HG02852 (cell line): ENCODE results near the gene FBRSL1.
"Not testable (repeated sequence)": the region's sequence is repeated elsewhere in the genome, so short reads cannot be mapped to it uniquely, and the experiment has no call there.

Experiments used
- ATAC-seq: cut with Tn5 transposase; IDR thresholded peaks from one replicate; pipeline ENCODE4 v1.9.1; 2021; ENCODE audit warnings: mild to moderate bottlenecking, moderate library complexity; ENCODE audit not compliant: unreplicated experiment

Gene FBRSL1

DNA sequence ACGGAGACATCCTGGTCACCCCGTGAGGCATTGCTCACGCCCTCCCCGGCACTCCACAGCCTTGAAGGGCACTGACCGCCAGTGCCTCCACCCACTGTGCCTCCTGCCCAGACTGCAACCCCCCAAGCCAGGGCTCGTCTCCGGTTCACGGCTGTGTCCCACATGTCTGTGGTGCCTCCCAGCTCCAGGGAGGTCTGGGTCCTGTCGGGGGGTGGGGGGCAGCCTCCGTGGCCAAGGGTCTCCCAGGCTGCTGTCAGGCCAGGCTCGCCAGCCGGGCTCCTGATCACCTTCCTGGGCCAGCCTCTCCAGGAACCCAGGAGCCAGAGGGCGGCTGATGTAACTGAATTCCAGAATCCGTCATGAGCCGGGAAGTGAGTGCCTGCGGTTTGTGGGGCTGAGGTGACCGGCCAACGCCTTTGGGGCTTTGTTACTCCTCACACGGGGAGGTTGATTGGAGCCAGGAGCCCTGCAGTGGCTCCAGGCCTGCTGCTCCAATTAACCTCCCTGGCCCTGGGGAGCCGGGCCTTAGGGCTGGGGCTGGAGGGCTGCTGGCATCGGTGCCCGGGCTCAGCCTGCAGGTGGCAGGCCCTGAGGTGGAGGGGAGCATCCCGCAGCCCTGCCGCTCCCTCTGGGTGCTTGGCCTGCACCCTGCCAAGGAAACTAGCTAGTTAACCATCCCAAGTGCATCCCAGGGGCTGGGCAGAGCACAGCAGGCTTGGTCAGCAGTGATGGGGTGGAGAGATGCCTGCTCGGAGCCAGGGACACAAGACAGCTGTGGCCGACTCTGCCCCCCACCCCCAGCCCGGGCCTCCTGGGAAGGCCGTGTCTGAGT, 36.4 kb upstream of the FBRSL1 start:
- no peak for ATAC-seq

DNA sequence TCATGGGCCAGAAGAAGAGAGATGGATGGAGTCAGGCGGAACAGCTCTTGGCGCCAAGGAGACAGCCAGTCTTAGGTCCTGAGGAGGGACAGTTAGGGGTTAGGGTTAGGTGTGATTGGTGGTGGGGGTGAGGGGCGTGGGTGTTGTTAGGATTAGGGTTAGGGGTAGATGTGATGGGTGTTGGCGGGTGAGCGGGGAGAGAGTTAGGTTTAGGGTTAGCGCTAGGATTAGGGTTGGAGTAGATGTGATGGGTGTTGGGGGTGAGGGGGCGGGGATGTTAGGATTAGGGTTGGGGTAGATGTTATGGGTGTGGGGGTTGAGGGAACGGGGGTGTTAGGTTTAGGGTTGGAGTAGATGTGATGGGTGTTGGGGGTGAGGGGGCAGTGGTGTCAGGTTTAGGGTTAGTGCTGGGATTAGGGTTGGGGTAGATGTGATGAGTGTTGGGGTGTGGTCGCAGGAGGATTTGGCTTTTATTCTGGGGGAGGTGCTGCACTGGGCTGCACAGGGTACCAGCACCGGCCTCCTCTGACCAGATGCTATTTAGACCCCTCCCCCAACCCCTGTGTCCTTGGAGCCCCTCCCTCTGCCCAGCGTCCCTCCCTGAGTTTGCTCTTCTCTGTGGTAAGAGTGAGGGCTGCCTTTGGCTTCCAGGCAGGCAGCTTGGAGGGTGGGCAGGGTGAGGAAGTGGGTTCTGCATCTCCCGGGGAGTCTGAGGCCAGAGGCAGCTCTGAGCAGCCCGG, 35.6 kb upstream of the FBRSL1 start:
- ATAC-seq, result no peak

DNA sequence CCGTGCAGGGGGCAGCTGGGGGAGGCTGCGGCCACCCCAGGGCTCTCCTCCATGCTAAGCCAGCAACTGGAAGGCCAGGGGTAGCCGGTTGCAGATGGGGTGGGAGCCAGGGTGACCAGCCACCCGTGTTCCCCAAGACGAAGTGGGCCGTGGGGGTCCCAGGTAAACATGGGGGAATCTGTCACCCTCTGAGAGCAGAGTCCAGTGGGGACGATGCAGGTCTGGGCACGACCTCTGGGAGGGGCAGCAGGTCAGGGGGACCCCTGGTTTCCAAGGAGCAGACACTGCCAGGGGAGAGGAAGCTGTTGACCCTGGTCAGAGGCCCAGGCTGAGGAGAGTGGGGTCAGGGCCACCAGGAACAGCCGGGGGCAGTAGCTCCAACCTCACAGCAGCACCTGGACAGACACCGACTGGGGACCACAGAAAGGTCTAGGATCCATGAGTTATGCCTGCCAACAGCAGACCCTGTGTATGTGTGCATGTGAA, 35.0 kb upstream of the FBRSL1 start:
- no peak for ATAC-seq

DNA sequence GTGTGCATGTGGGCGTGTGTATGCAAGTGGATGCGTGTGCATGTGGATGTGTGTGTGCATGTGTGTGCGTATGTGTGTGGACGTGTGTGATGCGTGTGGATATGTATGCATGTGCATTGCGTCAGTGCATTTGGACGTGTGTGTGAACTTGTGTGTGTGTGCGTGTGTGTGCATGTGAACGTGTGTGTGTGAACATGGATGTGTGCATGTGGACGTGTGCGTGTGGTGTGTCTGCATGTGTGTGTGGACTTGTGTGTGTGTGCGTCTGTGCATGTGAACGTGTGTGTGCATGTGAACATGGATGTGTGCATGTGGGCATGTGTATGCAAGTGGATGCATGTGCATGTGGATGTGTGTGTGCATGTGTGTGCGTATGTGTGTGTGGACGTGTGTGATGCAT, 34.4 kb upstream of the FBRSL1 start:
- ATAC-seq, result no peak

DNA sequence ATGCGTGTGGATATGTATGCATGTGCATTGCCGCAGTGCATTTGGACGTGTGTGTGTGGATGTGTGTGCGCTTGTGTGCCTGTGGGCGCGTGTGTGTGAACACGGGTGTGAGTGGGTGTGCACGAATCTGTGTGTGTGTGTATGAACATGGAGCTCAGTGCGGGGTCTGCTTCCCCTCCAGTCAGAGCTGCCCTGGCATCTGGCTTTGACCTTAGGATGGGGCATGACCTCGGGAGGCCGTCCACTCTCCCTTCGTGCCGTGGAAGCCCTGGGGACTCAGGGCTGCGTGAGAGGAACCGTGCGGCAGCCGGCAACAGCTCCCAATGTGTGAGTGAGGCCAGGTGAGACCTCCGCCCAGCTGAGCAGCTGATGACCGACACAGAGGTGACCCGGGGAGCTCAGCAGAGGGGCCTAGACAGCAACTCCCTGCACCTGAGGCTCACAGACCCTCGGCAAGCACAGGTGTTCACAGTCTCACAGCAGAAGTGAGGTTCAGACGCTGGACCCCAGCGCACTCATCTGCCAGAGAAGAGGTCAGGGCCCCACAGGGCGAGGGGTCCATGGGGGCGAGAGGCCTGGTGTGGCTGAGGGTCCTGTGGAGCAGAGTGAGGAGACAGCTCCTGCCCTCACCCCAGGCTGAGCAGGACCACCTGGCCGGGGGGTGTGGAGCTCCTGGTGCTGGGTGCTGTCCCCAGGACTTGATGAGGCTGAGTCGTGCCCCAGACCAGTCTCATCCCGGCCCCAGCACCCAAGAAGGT, 33.6 kb upstream of the FBRSL1 start:
- no peak for ATAC-seq

DNA sequence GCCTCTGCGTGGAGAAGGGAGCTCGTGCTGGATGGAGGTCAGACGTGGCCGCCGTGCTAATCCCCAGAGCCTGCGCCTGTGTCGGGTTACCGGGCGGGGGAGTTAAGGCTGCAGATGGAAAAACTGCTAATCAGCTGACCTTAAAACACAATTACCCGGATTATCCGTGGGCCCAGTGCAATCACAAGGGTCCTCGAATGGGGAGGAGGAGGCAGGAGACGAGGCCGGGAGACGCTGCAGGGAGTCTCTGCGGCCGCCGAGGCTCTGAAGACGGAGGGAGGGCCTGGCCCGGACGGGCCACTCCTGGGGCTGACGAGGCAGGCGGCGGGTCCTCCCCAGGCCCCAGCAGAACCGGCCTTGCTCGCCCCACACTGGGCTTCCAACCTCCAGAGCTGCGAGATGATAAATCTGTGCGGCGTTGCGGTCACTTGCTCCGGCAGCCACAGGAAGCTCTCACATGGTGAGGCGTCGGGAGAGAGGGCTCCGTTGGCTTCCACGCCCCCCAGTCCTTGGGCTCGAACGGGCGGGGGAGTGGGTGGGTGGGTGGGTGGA, 32.9 kb upstream of the FBRSL1 start:
- no peak for ATAC-seq

DNA sequence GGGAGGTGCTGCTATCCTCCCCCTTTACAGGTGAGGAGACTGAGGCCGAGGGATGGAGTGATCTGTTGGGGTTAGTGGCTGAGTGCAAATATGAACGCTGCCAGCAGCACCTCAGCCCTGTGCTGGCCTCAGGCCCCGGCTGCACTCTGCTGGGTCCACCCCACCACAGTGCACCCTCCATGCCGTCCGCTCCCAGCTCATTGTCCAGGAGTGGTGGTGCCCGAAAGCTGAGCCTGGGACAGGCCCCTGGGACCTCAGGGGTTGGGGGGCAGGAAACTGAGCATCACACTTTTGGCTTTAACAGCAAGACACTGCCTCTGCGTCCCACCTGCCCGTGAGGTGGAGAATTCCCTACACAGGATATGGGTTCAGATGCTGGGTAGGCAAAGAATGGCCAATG, 31.5 kb upstream of the FBRSL1 start:
- no peak for ATAC-seq

DNA sequence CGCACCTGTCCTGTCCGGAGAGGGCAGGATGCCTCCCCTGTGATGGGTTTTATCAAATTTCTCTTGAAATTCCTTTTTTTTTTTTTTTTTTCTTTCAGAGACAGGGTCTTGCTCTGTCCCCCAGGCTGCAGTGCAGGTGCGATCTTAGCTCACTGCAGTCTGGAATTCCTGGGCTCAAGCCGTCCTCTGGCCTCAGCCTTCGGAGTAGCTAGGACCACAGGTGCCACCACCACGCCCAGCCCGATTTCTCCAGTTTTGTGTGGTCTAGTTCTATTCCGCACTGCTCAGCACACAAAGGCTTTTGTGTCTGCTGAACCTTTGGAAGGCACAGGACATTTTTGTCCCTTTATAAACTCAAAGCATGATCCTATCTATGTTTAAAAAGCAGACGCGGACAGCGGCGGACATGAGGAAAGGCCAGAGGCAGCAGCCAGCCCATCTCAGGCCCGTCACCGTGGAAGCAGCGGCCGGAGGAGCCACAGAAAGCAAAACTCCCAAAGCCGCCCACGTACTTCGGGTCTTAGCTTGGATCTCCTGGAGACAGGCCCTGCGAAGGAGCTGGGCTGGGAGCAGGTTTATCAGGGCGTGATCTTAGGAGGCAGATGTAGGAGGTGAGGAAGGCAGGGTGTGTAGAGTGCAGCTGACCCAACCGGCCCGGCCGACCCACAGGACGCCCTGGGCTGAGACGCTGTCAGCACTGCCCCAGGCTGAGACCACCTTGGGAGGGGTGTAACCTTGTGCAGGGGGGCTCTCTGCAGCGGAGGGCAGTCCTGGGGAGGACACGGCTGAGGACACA, 30.9 kb upstream of the FBRSL1 start:
- no peak for ATAC-seq

DNA sequence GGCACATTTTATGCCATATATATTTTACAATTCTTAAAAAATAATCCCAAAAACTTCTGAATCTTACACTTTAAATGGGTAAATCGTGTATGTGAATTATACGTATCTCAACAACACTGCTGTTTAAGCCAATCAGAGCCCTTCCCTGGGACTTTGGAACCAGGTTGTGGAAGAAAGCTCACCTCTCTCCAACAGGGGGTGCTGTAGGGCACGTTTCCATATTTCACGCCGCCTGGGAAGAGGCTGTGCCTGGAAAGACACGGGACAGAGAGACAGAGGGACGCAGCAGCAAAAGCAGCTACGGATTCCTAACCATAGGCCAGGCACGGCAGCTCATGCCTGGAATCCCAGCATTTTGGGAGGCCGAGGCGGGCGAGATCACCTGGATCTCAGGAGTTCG, 29.4 kb upstream of the FBRSL1 start:
- no peak for ATAC-seq

DNA sequence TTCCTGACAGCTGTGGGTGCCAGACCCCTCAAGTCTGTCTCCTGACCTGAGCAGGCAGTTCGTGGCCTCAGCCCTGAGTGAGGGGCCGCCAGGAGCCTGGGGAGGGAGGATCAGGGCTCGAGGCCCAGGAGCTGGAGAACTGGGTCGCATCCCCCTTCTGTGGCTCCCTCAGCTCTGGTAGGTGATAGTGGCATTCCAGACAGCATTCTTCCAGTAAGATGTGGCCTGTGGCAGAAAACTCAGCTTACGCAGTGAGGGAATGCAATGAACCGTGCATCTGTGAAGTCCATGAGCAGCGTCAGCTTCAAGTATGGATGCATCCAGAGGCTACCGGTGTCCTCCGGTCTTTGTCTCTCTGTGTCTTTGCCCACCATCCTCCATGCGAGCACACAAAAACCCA, 28.4 kb upstream of the FBRSL1 start:
- ATAC-seq, result no peak

DNA sequence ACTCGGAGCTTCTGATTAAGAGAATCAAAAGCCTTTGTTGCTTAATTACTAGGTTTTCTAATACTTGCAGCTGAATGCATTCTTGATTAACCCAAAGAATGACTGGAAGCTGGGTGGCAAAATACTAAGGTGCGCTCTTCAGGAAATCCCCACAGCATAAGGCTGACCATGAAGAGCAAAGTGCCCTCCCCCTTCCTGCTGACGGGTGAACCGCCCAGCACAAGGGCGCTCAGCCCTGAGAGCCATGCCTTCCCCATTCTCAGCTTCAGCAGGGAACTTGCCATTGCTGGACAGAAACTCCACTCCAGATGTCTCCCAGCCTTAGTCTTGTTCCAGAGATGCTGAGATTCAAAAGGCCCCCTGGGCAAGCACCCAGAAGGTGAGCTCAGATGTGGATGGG, 27.2 kb upstream of the FBRSL1 start:
- no peak for ATAC-seq

DNA sequence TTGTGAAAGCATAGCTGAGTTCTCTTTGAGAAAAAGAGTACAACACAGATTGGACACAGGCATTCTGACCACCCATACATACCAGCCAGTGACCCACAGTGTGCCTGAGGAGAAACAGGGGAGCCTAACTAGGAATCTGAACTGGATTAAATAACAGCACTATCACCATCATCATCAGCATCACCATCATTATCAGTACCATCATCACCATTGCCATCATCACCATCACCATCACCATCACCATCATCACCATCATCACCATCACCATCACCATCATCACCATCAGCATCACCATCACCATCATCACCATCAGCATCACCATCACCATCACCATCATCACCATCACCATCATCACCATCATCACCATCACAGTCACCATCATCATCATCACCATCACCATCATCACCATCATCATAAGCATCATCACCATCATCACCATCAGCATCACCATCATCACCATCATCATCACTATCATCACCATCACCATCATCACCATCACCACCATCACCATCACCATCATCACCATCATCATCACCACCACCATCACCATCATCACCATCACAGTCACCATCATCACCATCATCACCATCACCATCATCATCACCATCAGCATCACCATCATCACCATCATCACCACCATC, 26.5 kb upstream of the FBRSL1 start:
- ATAC-seq, result not testable (repeated sequence)

DNA sequence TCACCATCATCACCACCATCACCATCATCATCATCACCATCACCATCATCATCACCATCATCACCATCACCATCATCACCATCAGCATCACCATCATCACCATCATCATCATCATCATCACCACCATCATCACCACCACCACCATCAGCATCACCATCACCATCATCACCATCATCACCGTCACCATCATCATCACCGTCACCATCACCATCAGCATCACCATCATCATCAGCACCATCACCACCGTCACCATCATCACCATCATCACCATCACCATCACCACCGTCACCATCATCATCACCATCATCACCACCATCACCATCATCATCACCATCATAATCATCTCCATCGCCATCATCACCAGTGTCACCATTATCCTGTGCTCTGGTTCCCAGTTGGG, 25.6 kb upstream of the FBRSL1 start:
- ATAC-seq, result not testable (repeated sequence)

DNA sequence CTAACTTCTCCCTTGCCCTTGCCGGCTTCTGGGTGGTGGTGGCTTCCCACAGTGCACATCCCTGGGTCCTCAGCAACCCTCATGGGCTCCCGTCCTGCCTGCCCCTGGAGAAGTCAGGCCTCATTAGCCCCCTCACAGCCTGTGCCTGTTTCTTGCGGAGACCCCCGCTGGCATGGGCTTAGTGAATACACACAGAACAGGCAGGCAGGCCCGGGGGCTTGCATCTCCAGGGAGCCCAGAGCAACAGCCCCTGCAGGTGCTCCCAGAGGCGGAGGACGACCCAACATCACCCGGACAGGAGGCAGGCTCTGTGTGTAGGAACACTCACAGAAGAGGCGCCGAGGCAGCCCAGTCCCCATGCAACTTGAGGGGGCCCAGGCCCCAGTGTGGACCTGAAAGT, 25.1 kb upstream of the FBRSL1 start:
- ATAC-seq, result no peak

DNA sequence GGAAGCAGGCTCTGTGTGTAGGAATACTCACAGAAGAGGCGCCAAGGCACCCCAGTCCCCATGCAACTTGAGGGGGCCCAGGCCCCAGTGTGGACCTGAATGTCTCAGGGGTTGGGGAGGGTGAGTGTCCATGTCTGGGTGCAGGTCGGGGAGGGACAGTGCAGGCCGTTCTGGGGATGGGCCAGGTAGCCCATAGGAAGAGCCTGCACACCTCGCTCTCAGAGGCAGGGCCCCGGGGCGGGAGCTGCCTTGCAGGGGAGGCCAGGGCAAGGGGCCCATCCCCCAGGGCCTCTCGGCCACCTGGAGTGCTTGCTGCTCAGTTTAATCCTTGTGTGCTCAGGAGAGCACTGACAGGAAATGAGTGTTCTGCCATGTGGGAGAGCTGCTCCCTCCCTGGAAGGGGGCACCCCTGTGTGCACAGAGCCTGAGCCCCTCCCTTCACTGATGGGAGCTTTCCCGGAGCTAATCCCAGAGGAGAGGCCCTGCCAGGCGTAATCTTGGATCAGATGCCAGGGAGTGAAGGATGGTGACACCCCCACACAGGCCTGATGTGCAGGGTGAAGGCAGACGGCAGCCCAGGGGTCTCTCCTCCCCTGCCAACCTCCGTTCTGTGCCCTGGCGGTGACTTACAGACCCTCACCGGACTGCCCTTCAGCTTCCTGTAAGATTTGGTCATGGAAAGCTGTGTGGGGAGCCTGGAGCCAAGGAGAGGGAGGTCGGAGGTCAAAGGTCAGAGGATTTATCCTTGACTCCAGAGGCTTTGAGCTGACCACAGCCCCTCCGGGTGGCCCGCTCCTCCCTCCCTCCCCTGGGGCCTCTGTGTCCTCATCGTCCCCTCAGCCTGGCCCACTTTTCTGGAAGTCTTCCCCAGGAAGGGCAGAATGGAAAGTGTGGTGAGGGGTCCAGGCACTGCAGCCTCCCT, 24.4 kb upstream of the FBRSL1 start:
- no peak for ATAC-seq

DNA sequence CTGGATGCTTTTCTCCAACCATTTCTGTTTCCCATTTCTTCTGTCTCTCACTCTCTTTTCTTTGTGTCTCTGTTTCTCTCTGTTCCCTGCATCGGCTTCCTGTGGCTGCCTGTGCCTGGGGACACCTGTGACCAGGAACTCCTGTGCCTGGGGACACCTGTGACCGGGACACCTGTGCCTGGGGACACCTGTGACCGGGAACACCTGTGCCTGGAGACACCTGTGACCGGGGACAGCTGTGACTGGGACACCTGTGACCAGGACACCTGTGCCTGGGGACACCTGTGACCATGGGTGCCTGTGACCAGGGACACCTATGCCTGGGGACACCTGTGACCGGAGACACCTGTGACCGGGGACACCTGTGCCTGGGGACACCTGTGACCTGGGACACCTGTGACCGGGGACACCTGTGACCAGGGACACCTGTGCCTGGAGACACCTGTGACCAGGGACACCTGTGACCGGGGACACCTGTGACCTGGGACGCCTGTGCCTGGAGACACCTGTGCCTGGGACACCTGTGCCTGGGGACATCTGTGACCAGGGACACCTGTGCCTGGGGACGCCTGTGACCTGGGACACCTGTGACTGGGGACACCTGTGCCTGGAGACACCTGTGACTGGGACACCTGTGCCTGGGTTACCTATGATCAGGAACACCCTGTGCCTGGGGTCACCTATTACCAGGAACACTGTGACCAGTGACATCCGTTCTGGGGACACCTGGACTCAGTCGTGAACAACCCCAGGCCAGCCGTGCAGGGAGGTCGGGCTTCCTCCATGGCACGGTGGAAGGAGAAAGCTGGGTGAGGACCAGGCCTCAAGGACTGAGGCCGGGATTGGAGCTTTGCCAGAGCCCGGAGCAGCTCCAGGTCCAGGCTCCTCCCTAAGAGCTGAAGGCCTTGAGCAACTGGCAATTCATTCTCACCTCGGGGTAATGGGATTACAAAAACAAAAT, 23.4 kb upstream of the FBRSL1 start:
- ATAC-seq, result no peak

DNA sequence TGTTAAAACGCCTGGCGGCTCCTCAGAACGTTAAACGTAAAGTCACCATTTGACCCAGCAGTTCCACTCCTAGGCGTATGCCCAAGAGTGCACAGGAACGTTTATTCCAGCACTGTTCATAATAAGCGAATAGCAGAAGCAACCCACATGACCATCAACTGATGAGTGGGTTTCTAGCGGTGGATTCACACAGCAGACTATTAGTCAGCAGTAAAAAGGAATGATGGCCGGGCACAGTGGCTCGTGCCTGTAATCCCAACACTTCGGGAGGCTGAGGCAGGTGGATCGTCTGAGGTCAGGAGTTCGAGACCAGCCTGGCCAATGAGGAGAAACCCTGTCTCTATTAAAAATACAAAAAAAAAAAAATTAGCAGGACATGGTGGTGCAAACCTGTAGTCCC, 22.4 kb upstream of the FBRSL1 start:
- ATAC-seq, result no peak

DNA sequence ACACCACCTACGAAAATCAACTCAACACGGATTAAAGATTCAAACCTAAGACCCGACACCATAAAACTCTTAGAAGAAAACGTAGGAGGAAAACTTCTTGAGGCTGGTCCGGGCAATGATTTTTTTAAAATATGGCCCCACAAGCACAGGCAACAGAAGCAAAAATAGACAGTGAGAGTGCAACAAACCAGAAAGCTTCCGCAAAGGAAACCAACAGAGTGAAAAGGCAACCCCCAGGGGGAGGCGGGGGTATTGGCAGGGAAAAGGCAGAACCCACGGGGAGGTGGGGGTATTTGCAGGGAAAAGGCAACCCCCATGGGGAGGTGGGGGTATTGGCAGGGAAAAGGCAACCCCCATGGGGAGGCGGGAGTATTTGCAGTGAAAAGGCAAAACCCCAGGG, 20.5 kb upstream of the FBRSL1 start:
- peak; percentile 49 for ATAC-seq
